ENCODE data around the gene UCMA. TPM values are rescaled to one million over a fixed set of nuclear protein-coding genes. Genes with fewer than 3 reads are reported as not detected.

The UCMA gene
- total RNA-seq, 4 donors from 2014 or later = not detected

DNA sequence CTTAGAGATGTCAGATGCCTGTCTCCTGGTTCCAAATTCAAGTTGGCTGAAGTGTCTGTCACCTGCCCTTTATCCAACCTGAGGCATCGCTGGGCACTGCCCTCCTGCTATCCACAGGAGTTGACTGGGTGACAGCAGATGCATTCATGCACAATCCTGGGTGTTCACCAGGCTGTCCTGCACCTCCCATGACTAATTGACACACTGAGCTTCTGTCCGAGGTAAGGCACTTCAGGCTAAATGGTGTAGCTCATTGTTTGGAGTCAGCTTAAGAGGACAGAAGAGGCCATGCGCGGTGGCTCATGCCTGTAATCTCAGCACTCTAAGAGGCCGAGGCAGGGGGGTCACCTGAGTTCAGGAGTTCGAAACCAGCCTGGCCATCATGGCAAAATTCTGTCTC lies 2.4 kb downstream of the UCMA start:
- Histone ChIP-seq H3K36me3 (no peaks in the 10 kb centered on the region), H3K4me3 (no peak overlapping the region), H3K27ac (no peak overlapping the region), H3K4me1 (no peaks in the 10 kb centered on the region), H3K27me3 (peaks cover 24% of the 10 kb centered on the region), H3K9me3 (no peaks in the 10 kb centered on the region)
- TF ChIP-seq POLR2A (IDR thresholded peaks at IDR 0.05) (no peak), EP300 (IDR thresholded peaks at IDR 0.05) (no peak), POLR2AphosphoS5 (IDR thresholded peaks at IDR 0.05) (no peak), CTCF (IDR thresholded peaks at IDR 0.05) (no peak)
- ATAC-seq = no peak
- no CpG with 5 or more reads among the region's 6 CpGs for WGBS, 2 donors (ENCODE audit: low coverage in 1 of 2)

DNA sequence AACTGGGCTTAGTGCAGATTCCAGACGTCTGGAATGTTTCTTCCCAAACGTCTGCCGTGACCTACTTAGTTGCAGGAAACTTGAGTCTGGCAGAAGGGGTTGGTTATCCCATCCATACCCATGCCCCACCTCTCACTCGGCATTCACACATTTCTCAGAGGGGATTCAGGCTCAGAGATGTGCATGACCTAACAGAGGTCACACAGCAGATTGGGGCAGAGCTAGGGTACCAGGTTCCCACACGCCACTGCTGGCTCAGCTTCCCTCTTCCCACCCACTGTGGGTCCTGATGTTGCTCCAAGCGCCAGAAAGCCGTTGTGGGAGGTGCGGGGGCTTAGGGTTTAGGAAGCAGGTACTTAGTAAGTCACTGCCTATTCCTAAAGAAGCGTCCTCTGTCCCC lies 3.0 kb downstream of the UCMA start:
- 42 to 43% methylated on average over 3 to 8 of the region's 9 CpGs for WGBS, 2 donors (ENCODE audit: low coverage in 1 of 2)
- TF ChIP-seq EP300 (IDR thresholded peaks at IDR 0.05) = no peak
- TF ChIP-seq CTCF (IDR thresholded peaks at IDR 0.05) = no peak
- TF ChIP-seq POLR2A (IDR thresholded peaks at IDR 0.05) = no peak
- no peak for TF ChIP-seq POLR2AphosphoS5 (IDR thresholded peaks at IDR 0.05)
- Histone ChIP-seq H3K36me3 (no peaks in the 10 kb centered on the region), H3K4me1 (no peaks in the 10 kb centered on the region), H3K4me3 (no peak overlapping the region), H3K27ac (no peak overlapping the region), H3K27me3 (peaks cover 24% of the 10 kb centered on the region), H3K9me3 (no peaks in the 10 kb centered on the region)
- ATAC-seq = no peak

DNA sequence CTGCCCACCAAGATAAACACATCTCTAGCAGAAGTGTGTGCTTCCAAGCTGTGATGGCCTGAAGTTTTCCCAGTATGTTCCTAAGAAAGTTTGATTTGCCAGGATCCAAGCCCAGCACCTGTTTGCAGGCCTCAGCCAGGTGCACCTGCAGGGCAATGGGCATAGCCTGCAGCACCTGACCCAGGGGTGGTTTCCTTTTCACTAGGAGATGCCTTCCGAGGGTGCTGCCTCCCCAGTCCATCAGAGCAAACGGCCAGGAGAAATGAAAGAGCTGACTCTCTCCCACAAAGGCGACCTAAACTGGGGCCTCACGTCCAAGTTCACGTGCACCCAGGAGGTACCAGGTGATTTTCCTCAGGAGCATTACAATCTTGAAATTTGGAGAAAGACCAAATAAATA lies 7.1 kb downstream of the UCMA start:
- H3K27ac ChIP-seq = no peak overlapping the region
- no peaks in the 10 kb centered on the region for H3K9me3 ChIP-seq
- 71% methylated on average over 2 of the region's 5 CpGs; no CpG with 5 or more reads in 1 of the 2 donors for WGBS, 2 donors (ENCODE audit: low coverage in 1 of 2)
- H3K27me3 ChIP-seq = no peaks in the 10 kb centered on the region
- H3K36me3 ChIP-seq = no peaks in the 10 kb centered on the region
- TF ChIP-seq POLR2AphosphoS5 (IDR thresholded peaks at IDR 0.05) = no peak
- TF ChIP-seq CTCF (IDR thresholded peaks at IDR 0.05) = no peak
- no peak for TF ChIP-seq POLR2A (IDR thresholded peaks at IDR 0.05)
- TF ChIP-seq EP300 (IDR thresholded peaks at IDR 0.05) = no peak
- H3K4me1 ChIP-seq = no peaks in the 10 kb centered on the region
- no peak overlapping the region for H3K4me3 ChIP-seq
- no peak for ATAC-seq

GRCh38 chr10:13225601-13226000 lies 8.6 kb downstream of the UCMA start:
- H3K27me3 ChIP-seq = no peaks in the 10 kb centered on the region
- H3K36me3 ChIP-seq = no peaks in the 10 kb centered on the region
- H3K9me3 ChIP-seq = no peaks in the 10 kb centered on the region
- 82 to 91% methylated on average over 5 to 7 of the region's 8 CpGs for WGBS, 2 donors (ENCODE audit: low coverage in 1 of 2)
- no peak overlapping the region for H3K27ac ChIP-seq
- TF ChIP-seq POLR2AphosphoS5 (IDR thresholded peaks at IDR 0.05) (no peak), POLR2A (IDR thresholded peaks at IDR 0.05) (no peak), CTCF (IDR thresholded peaks at IDR 0.05) (no peak), EP300 (IDR thresholded peaks at IDR 0.05) (no peak)
- ATAC-seq = no peak
- no peaks in the 10 kb centered on the region for H3K4me1 ChIP-seq
- no peak overlapping the region for H3K4me3 ChIP-seq

DNA sequence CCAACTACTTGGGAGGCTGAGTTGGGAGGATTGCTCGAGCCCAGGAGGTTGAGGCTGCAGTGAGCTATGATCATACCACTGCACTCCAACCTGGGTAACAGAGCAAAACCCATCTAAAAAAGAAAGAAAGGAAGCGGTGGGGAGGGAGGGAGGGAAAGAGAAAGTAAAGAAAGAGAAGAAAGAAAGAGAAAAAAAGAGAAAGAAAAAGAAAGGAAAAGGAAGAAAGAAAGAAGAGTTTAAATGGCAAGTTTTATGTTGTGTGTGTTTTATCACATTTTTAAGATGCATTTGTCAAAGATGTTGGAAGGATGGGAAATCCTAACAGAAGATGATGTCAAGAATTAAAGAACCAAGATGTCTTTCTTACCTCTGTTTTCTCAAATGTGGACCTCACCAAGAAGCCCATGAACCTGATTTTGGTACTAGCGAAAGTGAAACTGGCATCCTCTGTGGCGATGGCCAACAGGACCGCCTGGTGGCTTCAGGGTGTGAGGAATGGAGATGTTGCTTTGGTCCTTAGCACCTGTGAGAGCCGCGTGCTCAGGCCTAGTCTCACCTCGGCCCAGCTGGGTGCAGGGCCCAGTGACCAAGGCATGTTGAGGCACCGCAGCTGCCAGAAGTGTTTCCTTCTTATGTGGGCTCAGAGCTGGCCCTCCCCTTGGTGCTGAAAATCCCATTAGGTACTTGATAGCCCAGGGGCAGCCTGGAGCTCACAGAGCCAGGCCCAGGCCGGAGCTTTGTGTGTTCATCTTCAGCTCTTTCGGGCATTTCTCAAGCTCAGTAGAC lies 9.8 kb downstream of the UCMA start:
- no peak overlapping the region for H3K4me3 ChIP-seq
- H3K4me1 ChIP-seq = no peaks in the 10 kb centered on the region
- no peak for ATAC-seq
- no peaks in the 10 kb centered on the region for H3K36me3 ChIP-seq
- WGBS, 2 donors (ENCODE audit: low coverage in 1 of 2) = 50 to 77% methylated on average over 2 to 5 of the region's 11 CpGs
- TF ChIP-seq POLR2AphosphoS5 (IDR thresholded peaks at IDR 0.05) (no peak), POLR2A (IDR thresholded peaks at IDR 0.05) (no peak), CTCF (IDR thresholded peaks at IDR 0.05) (no peak), EP300 (IDR thresholded peaks at IDR 0.05) (no peak)
- no peaks in the 10 kb centered on the region for H3K9me3 ChIP-seq
- H3K27me3 ChIP-seq = no peaks in the 10 kb centered on the region
- H3K27ac ChIP-seq = no peak overlapping the region
